Thoracic aorta (tissue), 2 donors: Measurements from ENCODE around the gene CFAP91. TPM values are rescaled to one million over a fixed set of nuclear protein-coding genes. Genes with fewer than 3 reads are reported as not detected.
"Not testable (repeated sequence)": the region's sequence is repeated elsewhere in the genome, so short reads cannot be mapped to it uniquely, and the experiment has no call there.

Source experiments
- ATAC-seq: fragments of 150-250 bp; one replicate; pipeline ENCODE4 v1.8.0; 2017; ENCODE audit warnings: low read depth; ENCODE audit not compliant: insufficient number of reproducible peaks, low FRiP score
- DNase-seq: peaks from one replicate; pipeline ENCODE4 v3.0.0-alpha.2; 2020; ENCODE audit warnings: low spot score
- H3K27ac ChIP-seq, 2 donors: fragments of 200-600 bp; sonication (generic); 1 replicate in 1 of 2; 2 replicates in 1 of 2; pipeline ENCODE4 v1.5.1; 2016; ENCODE audit warnings: mild to moderate bottlenecking in 2 of 2, moderate library complexity in 2 of 2
- H3K27me3 ChIP-seq: fragments of 200-600 bp; sonication (generic); replicated peaks from 2 replicates; pipeline ENCODE4 v1.6.0; 2016; ENCODE audit warnings: mild to moderate bottlenecking; ENCODE audit not compliant: insufficient read depth
- H3K36me3 ChIP-seq: fragments of 200-600 bp; sonication (generic); one replicate; pipeline ENCODE4 v1.5.1; 2016
- H3K4me1 ChIP-seq, 2 donors: fragments of 200-600 bp; sonication (generic); 1 replicate in 1 of 2; 2 replicates in 1 of 2; pipeline versions ENCODE4 v1.5.1 to v1.6.0; 2016; ENCODE audit warnings: low read depth in 2 of 2, mild to moderate bottlenecking in 1 of 2; ENCODE audit not compliant: control insufficient read depth in 1 of 2
- H3K4me3 ChIP-seq: fragments of 200-600 bp; sonication (generic); 2 replicates; pipeline ENCODE4 v1.5.1; 2016; ENCODE audit warnings: mild to moderate bottlenecking
- H3K9me3 ChIP-seq: fragments of 200-600 bp; sonication (generic); 2 replicates; pipeline ENCODE4 v1.5.1; 2016
- total RNA-seq, 2 donors: library from RNA; depleted of rRNA; stranded (reverse); fragments of >200 nt; gene quantifications; one replicate each; pipeline versions ENCODE4 v1.1.0 to v1.2.3, GENCODE V29; 2016
- TF ChIP-seq, protein P1 (sequence below): fragments of 200-600 bp; sonication (generic); IDR thresholded peaks from one replicate; pipeline ENCODE4 v1.5.1; 2019; ENCODE audit warnings: antibody characterized with exemption

Gene CFAP91
- total RNA-seq, 2 donors from 2014 or later: 11.4 TPM; not detected in 1

GRCh38 chr3:119673875-119674274 lies 28.9 kb upstream of the CFAP91 start:
- Histone ChIP-seq H3K27ac (peak overlapping the region in 1 of 2 donors; percentile 24), H3K4me1 (peaks cover 25 to 38% of the 10 kb centered on the region in 2 donors), H3K4me3 (no peak overlapping the region), H3K27me3 (no peaks in the 10 kb centered on the region), H3K36me3 (peaks cover 12% of the 10 kb centered on the region), H3K9me3 (no peaks in the 10 kb centered on the region)
- DNase-seq (no peak), ATAC-seq (no peak)
- TF ChIP-seq, protein P1, sequence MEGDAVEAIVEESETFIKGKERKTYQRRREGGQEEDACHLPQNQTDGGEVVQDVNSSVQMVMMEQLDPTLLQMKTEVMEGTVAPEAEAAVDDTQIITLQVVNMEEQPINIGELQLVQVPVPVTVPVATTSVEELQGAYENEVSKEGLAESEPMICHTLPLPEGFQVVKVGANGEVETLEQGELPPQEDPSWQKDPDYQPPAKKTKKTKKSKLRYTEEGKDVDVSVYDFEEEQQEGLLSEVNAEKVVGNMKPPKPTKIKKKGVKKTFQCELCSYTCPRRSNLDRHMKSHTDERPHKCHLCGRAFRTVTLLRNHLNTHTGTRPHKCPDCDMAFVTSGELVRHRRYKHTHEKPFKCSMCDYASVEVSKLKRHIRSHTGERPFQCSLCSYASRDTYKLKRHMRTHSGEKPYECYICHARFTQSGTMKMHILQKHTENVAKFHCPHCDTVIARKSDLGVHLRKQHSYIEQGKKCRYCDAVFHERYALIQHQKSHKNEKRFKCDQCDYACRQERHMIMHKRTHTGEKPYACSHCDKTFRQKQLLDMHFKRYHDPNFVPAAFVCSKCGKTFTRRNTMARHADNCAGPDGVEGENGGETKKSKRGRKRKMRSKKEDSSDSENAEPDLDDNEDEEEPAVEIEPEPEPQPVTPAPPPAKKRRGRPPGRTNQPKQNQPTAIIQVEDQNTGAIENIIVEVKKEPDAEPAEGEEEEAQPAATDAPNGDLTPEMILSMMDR: no peak

DNA sequence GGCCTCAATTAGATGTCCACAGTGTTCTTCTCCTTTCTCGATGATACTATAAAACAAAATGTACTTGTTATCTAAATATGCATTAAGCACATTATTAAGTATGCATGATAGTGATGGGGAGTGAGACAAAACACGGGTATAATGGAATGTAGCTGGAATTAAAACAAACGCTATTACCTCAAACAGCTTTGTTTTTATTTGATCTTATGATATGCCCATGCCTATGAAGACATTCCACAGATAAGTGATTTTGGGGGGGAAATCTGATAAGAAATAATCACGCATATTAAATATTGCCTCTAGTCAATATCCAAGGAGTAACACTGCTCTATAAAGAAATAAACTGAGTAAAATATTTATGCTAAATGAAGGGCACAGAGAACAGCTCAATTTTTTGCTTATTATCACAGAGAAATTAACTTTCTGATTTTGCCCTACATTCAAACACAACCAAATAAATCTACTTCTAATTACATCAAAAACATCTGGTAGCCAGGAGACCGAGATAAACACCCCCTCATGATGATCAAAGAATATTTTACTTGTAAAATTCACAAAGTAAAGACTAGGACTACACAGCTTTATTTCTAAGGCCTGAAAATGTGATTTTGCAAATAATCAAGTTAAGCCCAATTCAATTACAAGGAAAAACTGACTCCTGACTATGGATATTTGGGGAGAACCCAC lies 27.5 kb upstream of the CFAP91 start:
- Histone ChIP-seq H3K4me3 (peak overlapping the region; percentile 76), H3K27ac (peak overlapping the region; percentile 8 to 69), H3K4me1 (peaks cover 13 to 30% of the 10 kb centered on the region in 2 donors), H3K27me3 (no peaks in the 10 kb centered on the region), H3K36me3 (peaks cover 12% of the 10 kb centered on the region), H3K9me3 (no peaks in the 10 kb centered on the region)
- no peak for DNase-seq
- TF ChIP-seq, protein P1: no peak
- no peak for ATAC-seq

DNA sequence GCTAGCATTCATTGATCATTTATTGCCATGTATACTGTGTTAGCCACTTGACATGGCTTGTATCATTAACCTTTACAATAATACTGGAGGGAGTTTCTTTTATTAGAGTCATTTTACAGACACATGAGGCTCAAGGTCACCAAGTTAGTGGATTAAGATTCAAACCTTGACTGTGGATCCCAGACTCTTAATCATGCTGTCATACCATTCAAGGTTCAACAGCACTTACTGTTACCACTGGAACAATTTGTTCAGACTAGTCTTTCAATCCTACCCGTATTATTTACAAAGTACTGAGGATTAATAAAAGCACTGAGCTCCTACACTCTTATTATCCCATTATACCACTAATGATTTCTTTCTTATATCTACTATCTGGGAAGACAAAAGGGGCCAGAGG lies 26.8 kb upstream of the CFAP91 start:
- Histone ChIP-seq H3K4me1 (peaks cover 13 to 28% of the 10 kb centered on the region in 2 donors), H3K27me3 (no peaks in the 10 kb centered on the region), H3K9me3 (no peaks in the 10 kb centered on the region), H3K4me3 (peak overlapping the region; percentile 76), H3K36me3 (peaks cover 12% of the 10 kb centered on the region), H3K27ac (peak overlapping the region; percentile 69 to 88)
- DNase-seq (no peak), ATAC-seq (no peak)
- TF ChIP-seq, protein P1: no peak

DNA sequence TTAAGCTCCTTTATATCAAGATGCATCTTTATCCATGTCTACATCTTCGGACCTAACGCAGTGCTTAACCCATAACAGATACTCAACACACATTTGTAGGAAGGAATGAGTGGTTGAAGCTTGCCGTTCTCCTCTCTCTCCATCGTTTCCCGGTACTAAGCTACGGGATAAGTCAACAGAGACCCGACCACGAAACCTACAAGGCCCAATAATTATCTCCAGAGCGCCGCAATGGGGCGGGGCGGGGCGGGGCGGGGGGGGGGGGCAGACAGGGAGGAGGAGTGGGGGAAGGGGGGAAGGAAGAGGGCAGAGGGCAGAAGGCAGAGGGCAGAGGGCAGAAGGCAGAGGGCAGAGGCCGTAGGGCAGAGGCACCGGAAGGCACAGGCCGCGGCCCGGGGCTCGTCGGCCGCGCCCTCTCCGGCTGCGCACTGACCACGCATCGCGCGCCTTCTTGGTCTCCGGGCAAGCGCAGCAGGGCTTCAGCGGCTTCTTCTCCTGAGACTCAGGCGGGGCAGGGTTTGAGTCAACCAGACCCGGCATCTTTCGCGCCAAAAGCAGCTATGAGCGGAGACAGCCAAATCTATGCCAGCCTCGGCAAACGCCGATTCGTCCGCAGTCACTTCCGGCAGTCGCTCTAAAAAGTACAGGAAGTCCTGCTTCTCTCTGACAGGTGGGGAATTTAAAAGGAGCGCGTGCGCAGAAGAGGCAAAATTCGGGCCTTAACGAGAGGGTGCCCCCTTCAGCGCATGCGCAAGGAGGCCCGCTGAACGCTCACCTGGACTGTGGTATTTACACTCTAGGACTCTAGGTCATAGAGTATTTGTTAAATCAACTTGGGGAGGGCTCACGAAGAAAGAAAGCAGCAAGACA lies 25.8 kb upstream of the CFAP91 start, which contains the start of gene COX17:
TSS of gene COX17 (minus strand) at position 636 of the 870 bp plus-strand sequence. CDS start at position 540, 96 bp downstream.
- TF ChIP-seq, protein P1: no peak
- Histone ChIP-seq H3K27me3 (no peaks in the 10 kb centered on the region), H3K27ac (peak within 1 kb of the TSS; percentile 69 to 88), H3K36me3 (peaks cover 12% of the 10 kb centered on the region), H3K9me3 (no peaks in the 10 kb centered on the region), H3K4me3 (peak within 1 kb of the TSS; percentile 76), H3K4me1 (peaks cover 13 to 28% of the 10 kb centered on the region in 2 donors)
- DNase-seq (peak; percentile 85), ATAC-seq (peak; percentile 94)

- peak overlapping the region; percentile 69 to 88 for H3K27ac ChIP-seq
- no peaks in the 10 kb centered on the region for H3K27me3 ChIP-seq
- TF ChIP-seq, protein P1: no peak
- ATAC-seq (no peak), DNase-seq (no peak)
- no peaks in the 10 kb centered on the region for H3K9me3 ChIP-seq
- H3K36me3 ChIP-seq: peaks cover 12% of the 10 kb centered on the region
- peak overlapping the region; percentile 76 for H3K4me3 ChIP-seq
- peaks cover 13 to 23% of the 10 kb centered on the region in 2 donors for H3K4me1 ChIP-seq
Measured at GRCh38 chr3:119677641-119677934, 25.2 kb upstream of the CFAP91 start.

DNA sequence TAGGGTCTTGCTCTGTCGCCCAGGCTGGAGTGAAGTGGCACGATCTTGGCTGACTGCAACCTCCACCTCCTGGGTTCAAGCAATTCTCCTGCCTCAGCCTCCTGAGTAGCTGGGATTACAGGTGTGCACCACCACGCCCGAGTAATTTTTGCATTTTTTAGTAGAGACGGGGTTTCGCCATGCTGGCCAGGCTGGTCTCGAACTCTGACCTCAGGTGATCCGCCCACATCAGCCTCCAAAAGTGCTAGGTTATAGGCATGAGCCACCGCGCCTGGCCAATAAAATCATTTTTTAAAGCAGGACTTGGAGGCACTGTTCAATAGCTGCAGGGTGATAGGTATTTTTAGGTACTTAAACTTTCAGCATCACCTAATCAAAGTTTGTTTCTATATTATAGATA lies 24.6 kb upstream of the CFAP91 start:
- H3K4me1 ChIP-seq: peaks cover 13 to 17% of the 10 kb centered on the region in 2 donors
- not testable (repeated sequence) for H3K9me3 ChIP-seq, H3K4me3 ChIP-seq, H3K27me3 ChIP-seq, DNase-seq, ATAC-seq
- H3K36me3 ChIP-seq: peaks cover 12% of the 10 kb centered on the region
- peak overlapping the region in 1 of 2 donors; percentile 69 for H3K27ac ChIP-seq
